Astrocyte (in vitro differentiated cells and primary cell): ENCODE data around the gene PEX26. TPM values are rescaled to one million over a fixed set of nuclear protein-coding genes. Genes with fewer than 3 reads are reported as not detected.
"Not testable (repeated sequence)": the region's sequence is repeated elsewhere in the genome, so short reads cannot be mapped to it uniquely, and the experiment has no call there.

ENCODE experiments used
- DNase-seq: peaks from one replicate; pipeline ENCODE4 v3.0.0-alpha.2; 2010; ENCODE audit warnings: low read depth
- FAIRE-seq: peaks from 2 replicates; lab custom pipeline; 2011; peaks lifted over from hg19 to GRCh38; lab: Jason Lieb, UNC
- H2AFZ ChIP-seq: 2 replicates; pipeline ENCODE4 v1.6.0; 2012; ENCODE audit warnings: low read depth, low read length, inconsistent platforms
- H3K27ac ChIP-seq: 2 replicates; pipeline ENCODE4 v1.5.1; 2011; ENCODE audit warnings: low read depth, low read length, inconsistent platforms
- H3K27me3 ChIP-seq: 2 replicates; pipeline ENCODE4 v1.6.0; 2011; ENCODE audit warnings: low read length, inconsistent platforms; ENCODE audit not compliant: insufficient read depth
- H3K36me3 ChIP-seq: 2 replicates; pipeline ENCODE4 v1.5.1; 2011; ENCODE audit warnings: low read length, inconsistent platforms; ENCODE audit not compliant: insufficient read depth
- H3K4me1 ChIP-seq: 2 replicates; pipeline ENCODE4 v1.5.1; 2011; ENCODE audit warnings: low read length, inconsistent platforms; ENCODE audit not compliant: insufficient read depth
- H3K4me2 ChIP-seq: 2 replicates; pipeline ENCODE4 v1.6.0; 2012; ENCODE audit warnings: low read length, inconsistent platforms
- H3K4me3 ChIP-seq: 2 replicates; pipeline ENCODE4 v1.5.1; 2011; ENCODE audit warnings: low read depth, mild to moderate bottlenecking, low read length, inconsistent platforms; ENCODE audit not compliant: insufficient read depth
- H3K79me2 ChIP-seq: 2 replicates; pipeline ENCODE4 v1.6.0; 2012; ENCODE audit warnings: mild to moderate bottlenecking, low read length, inconsistent platforms; ENCODE audit not compliant: insufficient read depth
- H3K9ac ChIP-seq: 2 replicates; pipeline ENCODE4 v1.6.0; 2012; ENCODE audit warnings: mild to moderate bottlenecking, low read length, inconsistent platforms
- H3K9me3 ChIP-seq: 2 replicates; pipeline ENCODE4 v1.5.1; 2012; ENCODE audit warnings: low read depth, mild to moderate bottlenecking, low read length, inconsistent platforms; ENCODE audit not compliant: insufficient read depth
- H4K20me1 ChIP-seq: 2 replicates; pipeline ENCODE4 v1.6.0; 2012; ENCODE audit warnings: low read length, inconsistent platforms; ENCODE audit not compliant: insufficient read depth
- H3K27ac Mint-ChIP-seq: one replicate; pipeline ENCODE4 v1.8.0; 2021; ENCODE audit warnings: mild to moderate bottlenecking, mixed read lengths; ENCODE audit not compliant: unreplicated experiment
- H3K27me3 Mint-ChIP-seq: one replicate; pipeline ENCODE4 v1.8.0; 2021; ENCODE audit warnings: low read depth, mixed read lengths; ENCODE audit not compliant: unreplicated experiment
- H3K36me3 Mint-ChIP-seq: one replicate; pipeline ENCODE4 v1.8.0; 2021; ENCODE audit warnings: low read depth, mixed read lengths; ENCODE audit not compliant: unreplicated experiment
- H3K4me1 Mint-ChIP-seq: one replicate; pipeline ENCODE4 v1.8.0; 2021; ENCODE audit warnings: low read depth, mixed read lengths; ENCODE audit not compliant: unreplicated experiment
- H3K4me3 Mint-ChIP-seq: one replicate; pipeline ENCODE4 v1.8.0; 2021; ENCODE audit warnings: mild to moderate bottlenecking, moderate library complexity, mixed read lengths; ENCODE audit not compliant: unreplicated experiment
- H3K9me3 Mint-ChIP-seq: one replicate; pipeline ENCODE4 v1.8.0; 2021; ENCODE audit warnings: mild to moderate bottlenecking, mixed read lengths; ENCODE audit not compliant: unreplicated experiment
- EZH2 ChIP-seq: IDR thresholded peaks from 2 replicates; pipeline ENCODE4 v1.6.1; 2012; ENCODE audit warnings: mild to moderate bottlenecking, low read length, inconsistent platforms; ENCODE audit not compliant: insufficient read depth
- total RNA-seq: library from RNA; stranded (reverse); gene quantifications from 2 replicates; pipeline ENCODE4 v1.2.1, GENCODE V29; 2021
- TF ChIP-seq, protein P1 (sequence below): IDR thresholded peaks from 2 replicates; pipeline ENCODE4 v1.5.1; 2011; ENCODE audit warnings: low read depth, mild to moderate bottlenecking, inconsistent platforms, low read length, moderate library complexity; ENCODE audit not compliant: insufficient read depth

The PEX26 gene
- total RNA-seq, 1 donor from 2014 or later: 41.9 TPM

DNA sequence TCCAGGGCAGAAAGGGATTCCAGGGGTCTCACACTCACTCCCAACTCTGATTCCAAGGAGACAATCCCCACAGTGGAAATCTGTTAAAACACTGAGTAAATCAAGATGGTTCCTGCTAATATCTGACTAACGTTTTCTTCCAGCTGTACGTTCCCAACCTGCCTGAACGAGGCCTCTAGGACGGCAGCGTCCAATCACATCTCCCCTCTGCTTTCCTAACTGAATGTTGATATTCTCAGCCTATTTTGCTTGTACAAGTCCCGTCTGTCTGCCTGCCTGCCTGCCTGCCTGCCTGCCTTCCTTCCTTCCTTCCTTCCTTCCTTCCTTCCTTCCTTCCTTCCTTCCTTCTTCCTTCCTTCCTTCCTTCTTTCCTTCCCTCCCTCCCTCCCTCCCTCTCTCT lies 14.1 kb upstream of the PEX26 start:
- H3K27ac Mint-ChIP-seq, H2AFZ ChIP-seq, H3K27me3 ChIP-seq, H3K27ac ChIP-seq, H3K79me2 ChIP-seq, H3K4me3 ChIP-seq, H3K4me3 Mint-ChIP-seq, DNase-seq, H3K36me3 ChIP-seq, H3K9me3 Mint-ChIP-seq, H3K9me3 ChIP-seq, H3K9ac ChIP-seq, H3K27me3 Mint-ChIP-seq, H3K36me3 Mint-ChIP-seq, FAIRE-seq, H3K4me2 ChIP-seq, H4K20me1 ChIP-seq: not testable (repeated sequence)
- peaks cover 45% of the 10 kb centered on the region for H3K4me1 Mint-ChIP-seq
- peaks cover 30% of the 10 kb centered on the region for H3K4me1 ChIP-seq

DNA sequence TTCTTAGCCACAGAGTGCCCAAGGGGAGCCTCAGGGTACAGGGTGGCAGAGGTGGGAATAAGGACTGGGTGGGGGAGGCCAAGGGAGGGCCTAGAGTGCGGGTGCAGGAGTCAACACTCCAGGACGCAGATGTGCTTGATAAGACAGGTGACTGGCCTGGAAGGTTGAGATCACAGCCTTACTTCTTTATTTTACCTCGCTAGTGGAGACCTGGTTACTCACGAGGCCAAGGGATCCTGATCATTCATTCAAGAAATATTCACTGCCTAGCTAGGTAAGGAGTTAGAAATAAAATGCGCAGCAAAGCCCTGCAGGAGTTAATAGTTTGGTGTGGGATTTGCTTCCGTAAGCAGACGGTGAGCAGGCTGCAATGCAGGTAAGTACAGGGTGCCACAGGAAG lies 13.2 kb upstream of the PEX26 start:
- no peaks in the 10 kb centered on the region for H3K9me3 Mint-ChIP-seq
- Histone ChIP-seq H3K36me3 (no peaks in the 10 kb centered on the region), H3K9me3 (no peaks in the 10 kb centered on the region), H3K27ac (no peak overlapping the region), H3K4me3 (no peak overlapping the region), H3K27me3 (no peaks in the 10 kb centered on the region), H2AFZ (no peak overlapping the region), H3K4me2 (no peak overlapping the region), H3K79me2 (no peaks in the 10 kb centered on the region), H3K4me1 (peaks cover 30% of the 10 kb centered on the region), H3K9ac (no peak overlapping the region), H4K20me1 (no peaks in the 10 kb centered on the region)
- FAIRE-seq (no peak), DNase-seq (no peak)
- no peak overlapping the region for H3K27ac Mint-ChIP-seq
- peaks cover 49% of the 10 kb centered on the region for H3K4me1 Mint-ChIP-seq
- H3K27me3 Mint-ChIP-seq: peaks cover 5% of the 10 kb centered on the region
- H3K36me3 Mint-ChIP-seq: peaks cover 3% of the 10 kb centered on the region
- H3K4me3 Mint-ChIP-seq: no peak overlapping the region
- TF ChIP-seq, protein P1, sequence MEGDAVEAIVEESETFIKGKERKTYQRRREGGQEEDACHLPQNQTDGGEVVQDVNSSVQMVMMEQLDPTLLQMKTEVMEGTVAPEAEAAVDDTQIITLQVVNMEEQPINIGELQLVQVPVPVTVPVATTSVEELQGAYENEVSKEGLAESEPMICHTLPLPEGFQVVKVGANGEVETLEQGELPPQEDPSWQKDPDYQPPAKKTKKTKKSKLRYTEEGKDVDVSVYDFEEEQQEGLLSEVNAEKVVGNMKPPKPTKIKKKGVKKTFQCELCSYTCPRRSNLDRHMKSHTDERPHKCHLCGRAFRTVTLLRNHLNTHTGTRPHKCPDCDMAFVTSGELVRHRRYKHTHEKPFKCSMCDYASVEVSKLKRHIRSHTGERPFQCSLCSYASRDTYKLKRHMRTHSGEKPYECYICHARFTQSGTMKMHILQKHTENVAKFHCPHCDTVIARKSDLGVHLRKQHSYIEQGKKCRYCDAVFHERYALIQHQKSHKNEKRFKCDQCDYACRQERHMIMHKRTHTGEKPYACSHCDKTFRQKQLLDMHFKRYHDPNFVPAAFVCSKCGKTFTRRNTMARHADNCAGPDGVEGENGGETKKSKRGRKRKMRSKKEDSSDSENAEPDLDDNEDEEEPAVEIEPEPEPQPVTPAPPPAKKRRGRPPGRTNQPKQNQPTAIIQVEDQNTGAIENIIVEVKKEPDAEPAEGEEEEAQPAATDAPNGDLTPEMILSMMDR: no peak
- TF ChIP-seq EZH2: no peak

DNA sequence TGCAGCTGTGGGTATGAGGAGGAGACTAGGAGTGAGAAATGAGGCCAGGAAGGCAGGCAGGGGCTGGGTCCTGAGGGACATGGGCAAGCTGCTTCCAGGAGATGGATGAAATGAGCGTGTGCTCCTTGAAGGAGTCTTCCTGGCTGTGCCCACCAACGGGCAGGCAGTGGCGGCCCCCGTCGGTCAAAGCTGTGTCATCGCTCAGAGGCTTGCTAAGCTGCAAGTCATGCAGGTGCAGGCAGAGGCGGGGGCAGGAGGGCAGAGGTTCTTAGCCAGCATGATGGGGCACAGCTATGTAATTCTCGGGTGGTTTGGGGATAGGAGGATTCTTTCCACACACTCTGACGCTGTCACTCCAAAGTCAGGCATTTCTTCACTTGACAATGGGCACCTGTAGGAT lies 12.5 kb upstream of the PEX26 start:
- Histone ChIP-seq H3K9ac (no peak overlapping the region), H3K4me2 (no peak overlapping the region), H2AFZ (no peak overlapping the region), H3K4me3 (no peak overlapping the region), H3K4me1 (peaks cover 30% of the 10 kb centered on the region), H3K27me3 (no peaks in the 10 kb centered on the region), H3K36me3 (no peaks in the 10 kb centered on the region), H3K79me2 (no peaks in the 10 kb centered on the region), H3K9me3 (no peaks in the 10 kb centered on the region), H4K20me1 (no peaks in the 10 kb centered on the region), H3K27ac (no peak overlapping the region)
- DNase-seq (no peak), FAIRE-seq (no peak)
- Mint-ChIP-seq H3K9me3 (no peaks in the 10 kb centered on the region), H3K4me3 (no peak overlapping the region), H3K36me3 (peaks cover 3% of the 10 kb centered on the region), H3K27me3 (peaks cover 5% of the 10 kb centered on the region), H3K4me1 (peaks cover 46% of the 10 kb centered on the region), H3K27ac (no peak overlapping the region)
- TF ChIP-seq, protein P1: no peak
- TF ChIP-seq EZH2: no peak
